Measurements from ENCODE around the gene PURA.

Gene PURA

GRCh38 chr5:140134277-140134935, 20.5 kb downstream of the PURA start:
- TF ChIP-seq, protein P1, sequence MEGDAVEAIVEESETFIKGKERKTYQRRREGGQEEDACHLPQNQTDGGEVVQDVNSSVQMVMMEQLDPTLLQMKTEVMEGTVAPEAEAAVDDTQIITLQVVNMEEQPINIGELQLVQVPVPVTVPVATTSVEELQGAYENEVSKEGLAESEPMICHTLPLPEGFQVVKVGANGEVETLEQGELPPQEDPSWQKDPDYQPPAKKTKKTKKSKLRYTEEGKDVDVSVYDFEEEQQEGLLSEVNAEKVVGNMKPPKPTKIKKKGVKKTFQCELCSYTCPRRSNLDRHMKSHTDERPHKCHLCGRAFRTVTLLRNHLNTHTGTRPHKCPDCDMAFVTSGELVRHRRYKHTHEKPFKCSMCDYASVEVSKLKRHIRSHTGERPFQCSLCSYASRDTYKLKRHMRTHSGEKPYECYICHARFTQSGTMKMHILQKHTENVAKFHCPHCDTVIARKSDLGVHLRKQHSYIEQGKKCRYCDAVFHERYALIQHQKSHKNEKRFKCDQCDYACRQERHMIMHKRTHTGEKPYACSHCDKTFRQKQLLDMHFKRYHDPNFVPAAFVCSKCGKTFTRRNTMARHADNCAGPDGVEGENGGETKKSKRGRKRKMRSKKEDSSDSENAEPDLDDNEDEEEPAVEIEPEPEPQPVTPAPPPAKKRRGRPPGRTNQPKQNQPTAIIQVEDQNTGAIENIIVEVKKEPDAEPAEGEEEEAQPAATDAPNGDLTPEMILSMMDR (IDR thresholded peaks at IDR 0.05; ENCODE audit: insufficient read depth, low read depth, low read length, missing control alignments) = no peak
- no peak overlapping the region for H3K4me3 ChIP-seq (ENCODE audit: low read depth, low read length)
- no peak for DNase-seq (ENCODE audit: low read depth)

DNA sequence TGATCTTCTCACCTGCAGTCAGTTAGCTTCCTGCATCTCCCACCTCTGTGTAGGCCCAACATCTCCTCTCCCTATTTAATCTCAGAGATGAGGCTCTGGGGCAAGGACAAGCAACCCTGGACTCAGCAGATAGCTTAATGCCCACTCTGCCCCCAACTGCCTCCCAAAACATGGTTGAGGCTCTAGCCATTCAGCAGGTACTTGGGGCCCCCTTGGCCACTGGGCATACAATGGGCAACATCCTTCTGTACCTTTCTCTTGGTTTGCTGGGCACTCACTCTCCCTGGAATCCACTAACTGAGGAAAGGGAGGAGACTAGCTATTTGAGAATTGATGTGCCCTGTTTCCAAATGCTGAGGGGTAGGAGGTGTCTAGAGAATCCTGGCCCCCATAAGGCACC, 21.2 kb downstream of the PURA start:
- TF ChIP-seq, protein P1 (IDR thresholded peaks at IDR 0.05; ENCODE audit: insufficient read depth, low read depth, low read length, missing control alignments) = no peak
- no peak for DNase-seq (ENCODE audit: low read depth)
- no peak overlapping the region for H3K4me3 ChIP-seq (ENCODE audit: low read depth, low read length)

DNA sequence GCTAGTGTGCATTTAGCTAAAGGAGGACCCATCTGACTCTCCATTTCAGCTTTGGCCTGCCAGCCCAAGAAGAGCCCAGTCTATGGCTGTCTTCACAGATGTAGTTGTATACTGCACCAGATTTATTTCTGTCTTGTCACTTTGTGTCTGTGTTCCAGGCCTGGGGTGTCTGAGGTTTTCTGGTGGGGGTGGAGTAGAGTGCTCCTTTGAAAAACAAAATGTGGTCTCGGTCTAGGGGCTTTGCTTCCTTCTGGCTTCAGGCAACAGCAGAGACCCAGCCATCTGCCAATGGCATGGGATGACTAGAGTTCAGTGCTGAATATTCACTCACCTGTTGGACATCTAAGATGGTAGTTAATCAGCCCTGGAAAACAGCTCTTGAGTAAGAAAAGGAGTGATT, 22.7 kb downstream of the PURA start:
- TF ChIP-seq, protein P1 (IDR thresholded peaks at IDR 0.05; ENCODE audit: insufficient read depth, low read depth, low read length, missing control alignments) = no peak
- H3K4me3 ChIP-seq (ENCODE audit: low read depth, low read length) = no peak overlapping the region
- DNase-seq (ENCODE audit: low read depth) = no peak

DNA sequence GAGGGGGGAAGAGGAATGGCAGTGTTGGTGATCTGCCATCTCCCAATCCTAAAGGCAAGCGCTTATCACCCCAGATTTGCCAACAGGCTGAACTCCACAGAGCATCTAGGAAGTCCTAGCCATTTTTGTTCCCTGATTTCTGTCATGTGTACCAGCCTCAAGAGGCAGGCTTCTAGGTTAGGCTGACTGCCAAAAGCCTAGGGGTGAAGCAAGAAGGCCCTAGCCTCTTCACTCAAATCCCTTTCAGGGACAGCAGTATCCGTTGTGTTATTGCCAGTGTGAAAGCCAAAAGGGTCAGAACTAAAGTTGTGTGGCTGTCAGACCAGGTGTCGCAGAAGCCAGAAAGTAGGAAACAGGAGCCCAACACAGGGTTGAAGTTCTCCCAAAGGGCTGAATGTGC, 26.5 kb downstream of the PURA start:
- DNase-seq (ENCODE audit: low read depth) = no peak
- H3K4me3 ChIP-seq (ENCODE audit: low read depth, low read length) = no peak overlapping the region
- TF ChIP-seq, protein P1 (IDR thresholded peaks at IDR 0.05; ENCODE audit: insufficient read depth, low read depth, low read length, missing control alignments) = no peak

- DNase-seq (ENCODE audit: low read depth) = no peak
- TF ChIP-seq, protein P1 (IDR thresholded peaks at IDR 0.05; ENCODE audit: insufficient read depth, low read depth, low read length, missing control alignments) = no peak
- H3K4me3 ChIP-seq (ENCODE audit: low read depth, low read length) = no peak overlapping the region
These were observed 27.3 kb downstream of the PURA start for GRCh38 chr5:140141241-140141640.

- TF ChIP-seq, protein P1 (IDR thresholded peaks at IDR 0.05; ENCODE audit: insufficient read depth, low read depth, low read length, missing control alignments) = no peak
- no peak for DNase-seq (ENCODE audit: low read depth)
- H3K4me3 ChIP-seq (ENCODE audit: low read depth, low read length) = no peak overlapping the region
These were observed 28.3 kb downstream of the PURA start for GRCh38 chr5:140142246-140142645.

DNA sequence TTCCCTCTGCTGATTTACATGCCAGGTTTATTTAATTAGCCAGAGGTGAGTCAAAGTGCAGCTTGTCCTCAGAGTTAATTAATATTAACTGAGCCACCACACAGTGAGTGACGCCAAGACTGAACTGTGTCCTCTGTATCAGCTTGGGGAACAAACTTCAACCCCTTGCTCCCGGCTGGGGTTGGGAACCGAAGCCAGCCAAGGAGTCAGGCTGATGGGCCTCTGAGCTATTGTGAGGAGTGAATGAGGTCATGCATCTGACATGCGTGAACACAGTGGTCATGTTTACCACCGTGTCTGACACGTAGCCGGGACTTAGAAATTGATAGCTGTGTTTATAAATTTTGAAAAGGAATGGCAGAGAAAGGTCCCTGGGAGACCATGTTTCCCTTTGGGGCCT, 28.9 kb downstream of the PURA start:
- no peak overlapping the region for H3K4me3 ChIP-seq (ENCODE audit: low read depth, low read length)
- DNase-seq (ENCODE audit: low read depth) = no peak
- TF ChIP-seq, protein P1 (IDR thresholded peaks at IDR 0.05; ENCODE audit: insufficient read depth, low read depth, low read length, missing control alignments) = no peak
